Stimulated activated naive CD8-positive, alpha-beta T cell treated with anti-CD3 and anti-CD28 coated beads, Interleukin-15, Interleukin-2, amounts not matched to agents 100 ng/mL and 50 ng/mL, for 24 hours (primary cell): Measurements from ENCODE around the gene TBX1.

Experiments used
- H3K27ac Mint-ChIP-seq: one replicate; pipeline ENCODE4 v1.8.0; 2021; ENCODE audit warnings: mild to moderate bottlenecking, mixed read lengths
- H3K27me3 Mint-ChIP-seq: one replicate; pipeline ENCODE4 v1.8.0; 2021; ENCODE audit warnings: mixed read lengths
- H3K36me3 Mint-ChIP-seq: one replicate; pipeline ENCODE4 v1.8.0; 2021; ENCODE audit warnings: low read depth, mixed read lengths
- H3K4me1 Mint-ChIP-seq: one replicate; pipeline ENCODE4 v1.8.0; 2021; ENCODE audit warnings: low read depth, mixed read lengths
- H3K4me3 Mint-ChIP-seq: one replicate; pipeline ENCODE4 v1.8.0; 2021; ENCODE audit warnings: mild to moderate bottlenecking, mixed read lengths
- H3K9me3 Mint-ChIP-seq: one replicate; pipeline ENCODE4 v1.8.0; 2021; ENCODE audit warnings: mixed read lengths

The TBX1 gene

DNA sequence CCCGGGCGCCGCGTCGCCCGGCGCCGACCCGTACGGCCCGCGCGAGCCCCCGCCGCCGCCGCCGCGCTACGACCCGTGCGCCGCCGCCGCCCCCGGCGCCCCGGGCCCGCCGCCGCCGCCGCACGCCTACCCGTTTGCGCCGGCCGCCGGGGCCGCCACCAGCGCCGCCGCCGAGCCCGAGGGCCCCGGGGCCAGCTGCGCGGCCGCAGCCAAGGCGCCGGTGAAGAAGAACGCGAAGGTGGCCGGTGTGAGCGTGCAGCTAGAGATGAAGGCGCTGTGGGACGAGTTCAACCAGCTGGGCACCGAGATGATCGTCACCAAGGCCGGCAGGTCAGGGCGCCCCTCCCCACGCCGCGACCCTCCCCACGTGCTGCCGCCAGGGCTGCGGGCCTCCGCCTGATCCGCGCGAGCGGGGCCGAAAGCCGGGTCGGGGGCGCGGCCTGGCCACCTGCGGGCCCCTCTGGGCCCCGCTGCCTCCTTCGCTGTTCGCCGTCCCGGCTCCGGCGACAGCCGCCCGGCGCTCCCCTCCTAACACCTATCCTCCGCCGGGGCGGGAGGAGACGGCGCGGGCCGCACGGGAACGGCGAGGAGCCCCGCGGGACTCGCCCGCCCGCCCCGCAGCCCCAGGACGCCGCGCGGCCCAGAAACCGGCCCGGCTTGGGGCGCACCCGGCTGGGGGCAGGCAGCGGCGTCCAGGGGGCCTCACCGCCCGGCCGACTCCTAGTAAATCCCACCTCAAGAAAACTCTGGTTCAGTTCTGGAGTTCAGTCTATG is 560 bp downstream of the TBX1 start:
- H3K36me3 Mint-ChIP-seq = peaks cover 3% of the 10 kb centered on the region
- no peaks in the 10 kb centered on the region for H3K9me3 Mint-ChIP-seq
- no peak overlapping the region for H3K27ac Mint-ChIP-seq
- H3K4me3 Mint-ChIP-seq = peak overlapping the region; percentile 49
- peaks cover 25% of the 10 kb centered on the region for H3K4me1 Mint-ChIP-seq
- H3K27me3 Mint-ChIP-seq = peaks cover 64% of the 10 kb centered on the region

- H3K4me1 Mint-ChIP-seq = peaks cover 22% of the 10 kb centered on the region
- H3K27ac Mint-ChIP-seq = no peak overlapping the region
- H3K36me3 Mint-ChIP-seq = peaks cover 3% of the 10 kb centered on the region
- H3K27me3 Mint-ChIP-seq = peaks cover 61% of the 10 kb centered on the region
- H3K9me3 Mint-ChIP-seq = no peaks in the 10 kb centered on the region
- H3K4me3 Mint-ChIP-seq = peak overlapping the region; percentile 49
These were observed 1.4 kb downstream of the TBX1 start for GRCh38 chr22:19761725-19762567.

DNA sequence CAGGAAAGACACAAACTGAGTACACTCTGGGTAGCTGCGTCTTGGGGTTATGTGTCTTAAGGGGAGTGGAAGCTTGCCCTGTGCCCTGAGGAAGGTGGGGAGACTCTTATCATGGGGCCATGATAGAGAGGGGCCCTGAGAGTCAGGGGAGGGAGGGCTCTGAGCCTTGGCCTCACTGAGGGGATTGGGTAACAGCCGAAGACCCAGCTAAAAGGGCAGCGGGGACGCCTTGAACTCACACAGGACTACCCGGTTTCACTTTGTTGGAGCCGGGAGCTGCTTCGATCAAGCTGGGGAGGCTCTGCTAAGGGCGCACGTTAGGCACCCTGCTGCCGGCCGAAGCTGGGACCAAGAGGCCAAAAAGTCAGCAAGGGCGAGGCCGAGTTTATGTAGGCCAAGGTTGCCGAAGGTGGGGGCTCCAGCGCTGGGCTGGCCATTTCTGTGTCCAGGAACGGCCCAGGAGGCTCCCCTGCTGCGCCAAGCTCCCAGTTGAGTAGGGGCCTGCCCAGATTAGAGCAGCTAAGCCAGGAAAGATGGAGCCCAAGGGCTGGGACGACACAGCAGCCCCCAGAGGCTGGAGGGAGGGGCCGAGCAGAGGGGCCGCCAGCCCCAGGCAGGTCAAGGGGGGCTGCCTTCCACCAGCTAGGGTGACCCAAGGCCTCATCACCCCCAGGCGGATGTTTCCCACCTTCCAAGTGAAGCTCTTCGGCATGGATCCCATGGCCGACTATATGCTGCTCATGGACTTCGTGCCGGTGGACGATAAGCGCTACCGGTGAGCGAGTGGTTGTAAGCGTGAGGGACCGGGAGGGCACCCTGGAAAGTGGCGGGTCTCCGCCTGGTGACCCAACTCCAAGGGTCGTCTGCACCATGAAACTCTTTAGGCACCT is 2.2 kb downstream of the TBX1 start:
- Mint-ChIP-seq H3K9me3 (no peaks in the 10 kb centered on the region), H3K4me3 (no peak overlapping the region), H3K27ac (no peak overlapping the region), H3K27me3 (peaks cover 57% of the 10 kb centered on the region), H3K36me3 (peaks cover 3% of the 10 kb centered on the region), H3K4me1 (peaks cover 17% of the 10 kb centered on the region)

DNA sequence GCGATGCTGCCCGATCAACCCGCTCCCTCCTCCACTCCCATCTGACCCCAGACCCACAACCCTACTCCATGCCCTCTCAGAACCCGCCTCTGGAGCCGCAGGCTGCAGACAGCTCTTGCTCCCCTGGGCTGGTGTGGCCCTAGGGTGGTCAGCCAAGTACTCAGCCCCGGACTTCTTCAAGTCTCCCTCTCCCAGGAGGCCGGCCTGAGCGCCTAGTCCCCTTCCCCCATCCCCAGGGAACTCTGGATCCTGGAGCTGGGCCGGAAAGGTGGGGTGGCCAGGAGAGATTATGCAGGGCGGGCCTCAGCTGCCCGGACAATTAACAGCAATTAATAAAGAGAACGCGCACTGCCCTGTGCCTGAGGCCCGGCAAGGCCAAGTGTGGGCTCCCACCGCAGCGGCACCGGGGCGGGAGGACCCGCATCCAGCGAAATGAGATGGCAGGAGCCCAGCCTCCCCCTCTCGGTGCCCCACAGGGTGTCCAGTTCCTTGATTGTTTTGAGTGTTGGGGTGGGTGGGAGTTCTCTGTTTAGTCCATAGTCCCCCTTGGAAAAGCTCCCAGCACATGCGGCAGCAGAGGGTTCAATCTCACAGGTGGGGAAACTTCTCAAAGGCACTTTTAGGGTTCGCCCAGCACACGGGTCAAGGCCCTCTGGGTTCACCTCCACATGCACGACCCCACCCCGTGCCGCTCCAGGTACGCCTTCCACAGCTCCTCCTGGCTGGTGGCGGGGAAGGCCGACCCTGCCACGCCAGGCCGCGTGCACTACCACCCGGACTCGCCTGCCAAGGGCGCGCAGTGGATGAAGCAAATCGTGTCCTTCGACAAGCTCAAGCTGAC is 3.1 kb downstream of the TBX1 start:
- Mint-ChIP-seq H3K36me3 (peaks cover 3% of the 10 kb centered on the region), H3K27ac (no peak overlapping the region), H3K27me3 (peaks cover 62% of the 10 kb centered on the region), H3K4me1 (peaks cover 17% of the 10 kb centered on the region), H3K4me3 (no peak overlapping the region), H3K9me3 (no peaks in the 10 kb centered on the region)

DNA sequence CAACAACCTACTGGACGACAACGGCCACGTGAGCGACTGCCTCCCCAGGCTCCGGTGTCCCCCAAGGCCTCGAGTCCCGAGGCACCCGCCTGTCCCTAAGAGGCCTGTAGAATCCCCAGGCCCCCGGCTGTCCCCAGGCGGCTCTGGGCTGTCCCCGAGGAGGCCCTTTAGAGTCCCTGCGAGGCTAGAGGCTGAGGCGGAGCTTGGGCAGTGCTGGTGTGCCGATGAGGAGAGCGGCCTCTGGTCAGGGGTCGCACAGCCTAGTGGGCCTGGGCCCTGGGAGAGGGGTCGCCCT is 3.7 kb downstream of the TBX1 start:
- peaks cover 64% of the 10 kb centered on the region for H3K27me3 Mint-ChIP-seq
- no peaks in the 10 kb centered on the region for H3K9me3 Mint-ChIP-seq
- no peak overlapping the region for H3K27ac Mint-ChIP-seq
- H3K36me3 Mint-ChIP-seq = peaks cover 3% of the 10 kb centered on the region
- peaks cover 17% of the 10 kb centered on the region for H3K4me1 Mint-ChIP-seq
- no peak overlapping the region for H3K4me3 Mint-ChIP-seq

DNA sequence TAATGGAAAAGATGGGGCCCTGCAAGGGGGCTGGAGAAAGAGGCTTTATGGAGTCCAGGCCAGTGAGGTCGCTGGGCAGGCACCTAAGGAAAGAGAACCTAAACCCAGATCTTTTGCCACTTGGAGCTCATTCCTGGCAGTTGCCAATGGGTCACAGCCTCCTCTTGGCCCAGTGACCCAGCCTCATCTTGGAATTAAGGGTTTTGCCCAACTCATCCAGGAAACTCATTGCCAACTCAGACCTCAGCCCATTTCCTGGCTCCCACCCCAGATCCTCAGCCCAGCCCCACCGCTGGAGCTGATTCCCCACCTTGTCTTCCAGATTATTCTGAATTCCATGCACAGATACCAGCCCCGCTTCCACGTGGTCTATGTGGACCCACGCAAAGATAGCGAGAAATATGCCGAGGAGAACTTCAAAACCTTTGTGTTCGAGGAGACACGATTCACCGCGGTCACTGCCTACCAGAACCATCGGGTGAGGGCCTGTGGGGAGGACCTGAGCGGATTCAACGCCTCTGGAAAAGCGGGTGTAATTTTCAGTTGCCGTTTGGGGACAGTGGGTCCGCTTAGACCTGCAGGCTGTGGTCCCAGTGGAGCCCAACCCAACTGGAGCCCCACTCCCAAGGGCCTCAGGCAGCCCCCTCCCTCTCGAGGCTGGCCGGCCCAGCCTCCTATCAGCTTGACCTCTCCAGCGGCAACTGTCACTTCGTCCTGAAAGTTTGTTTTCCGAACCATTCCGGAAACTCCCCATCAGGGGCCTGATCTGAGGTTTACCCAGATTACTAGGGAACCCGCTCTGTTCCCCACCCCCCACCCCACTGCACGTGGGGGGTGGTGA is 4.3 kb downstream of the TBX1 start:
- Mint-ChIP-seq H3K27ac (no peak overlapping the region), H3K27me3 (peaks cover 65% of the 10 kb centered on the region), H3K4me1 (peaks cover 12% of the 10 kb centered on the region), H3K9me3 (no peaks in the 10 kb centered on the region), H3K36me3 (peaks cover 2% of the 10 kb centered on the region), H3K4me3 (peak overlapping the region; percentile 19)

GRCh38 chr22:19765477-19766239 is 5.1 kb downstream of the TBX1 start:
- no peaks in the 10 kb centered on the region for H3K36me3 Mint-ChIP-seq
- peaks cover 63% of the 10 kb centered on the region for H3K27me3 Mint-ChIP-seq
- H3K4me1 Mint-ChIP-seq = peaks cover 6% of the 10 kb centered on the region
- H3K27ac Mint-ChIP-seq = no peak overlapping the region
- H3K9me3 Mint-ChIP-seq = no peaks in the 10 kb centered on the region
- peak overlapping the region; percentile 58 for H3K4me3 Mint-ChIP-seq

DNA sequence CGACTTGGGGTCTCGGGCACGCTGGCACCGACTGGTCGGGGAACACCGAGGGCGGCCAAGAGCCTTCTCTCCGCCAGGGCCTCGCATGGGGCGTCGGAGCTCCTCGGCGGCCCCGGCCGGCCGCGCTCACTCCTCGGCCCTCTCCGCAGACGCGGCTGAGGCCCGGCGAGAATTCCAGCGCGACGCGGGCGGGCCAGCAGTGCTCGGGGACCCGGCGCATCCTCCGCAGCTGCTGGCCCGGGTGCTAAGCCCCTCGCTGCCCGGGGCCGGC is 5.6 kb downstream of the TBX1 start:
- Mint-ChIP-seq H3K27me3 (peaks cover 64% of the 10 kb centered on the region), H3K9me3 (no peaks in the 10 kb centered on the region), H3K4me1 (peaks cover 6% of the 10 kb centered on the region), H3K36me3 (no peaks in the 10 kb centered on the region), H3K27ac (no peak overlapping the region), H3K4me3 (no peak overlapping the region)

- Mint-ChIP-seq H3K4me1 (peaks cover 3% of the 10 kb centered on the region), H3K27me3 (peaks cover 66% of the 10 kb centered on the region), H3K9me3 (no peaks in the 10 kb centered on the region), H3K36me3 (no peaks in the 10 kb centered on the region), H3K27ac (no peak overlapping the region), H3K4me3 (peak overlapping the region; percentile 13)
These were observed 6.2 kb downstream of the TBX1 start for GRCh38 chr22:19766511-19767426.

GRCh38 chr22:19767427-19768341 is 7.1 kb downstream of the TBX1 start:
- H3K27me3 Mint-ChIP-seq = peaks cover 67% of the 10 kb centered on the region
- no peaks in the 10 kb centered on the region for H3K36me3 Mint-ChIP-seq
- peak overlapping the region; percentile 13 for H3K4me3 Mint-ChIP-seq
- no peak overlapping the region for H3K27ac Mint-ChIP-seq
- H3K4me1 Mint-ChIP-seq = peaks cover 3% of the 10 kb centered on the region
- no peaks in the 10 kb centered on the region for H3K9me3 Mint-ChIP-seq

DNA sequence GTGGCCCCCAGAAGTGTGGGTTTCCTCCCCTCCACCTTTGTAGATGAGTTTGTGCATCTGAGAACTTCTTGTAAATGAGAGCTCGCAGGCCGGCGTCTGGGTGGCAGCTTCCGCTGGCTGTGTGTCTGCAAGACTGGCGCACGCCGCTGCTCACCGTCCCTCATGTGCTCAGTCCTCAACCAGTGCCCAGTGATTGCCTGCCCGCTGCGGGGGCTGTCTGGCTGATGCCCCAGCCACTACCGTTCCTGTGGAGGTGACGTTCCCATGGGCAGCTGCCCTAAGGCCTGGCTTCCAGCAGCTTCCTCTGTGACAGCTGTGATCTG is 8.8 kb downstream of the TBX1 start:
- peaks cover 3% of the 10 kb centered on the region for H3K4me1 Mint-ChIP-seq
- H3K27me3 Mint-ChIP-seq = peaks cover 67% of the 10 kb centered on the region
- no peak overlapping the region for H3K4me3 Mint-ChIP-seq
- H3K36me3 Mint-ChIP-seq = no peaks in the 10 kb centered on the region
- no peaks in the 10 kb centered on the region for H3K9me3 Mint-ChIP-seq
- H3K27ac Mint-ChIP-seq = no peak overlapping the region
